ENCODE data around the gene SUCO.

DNA sequence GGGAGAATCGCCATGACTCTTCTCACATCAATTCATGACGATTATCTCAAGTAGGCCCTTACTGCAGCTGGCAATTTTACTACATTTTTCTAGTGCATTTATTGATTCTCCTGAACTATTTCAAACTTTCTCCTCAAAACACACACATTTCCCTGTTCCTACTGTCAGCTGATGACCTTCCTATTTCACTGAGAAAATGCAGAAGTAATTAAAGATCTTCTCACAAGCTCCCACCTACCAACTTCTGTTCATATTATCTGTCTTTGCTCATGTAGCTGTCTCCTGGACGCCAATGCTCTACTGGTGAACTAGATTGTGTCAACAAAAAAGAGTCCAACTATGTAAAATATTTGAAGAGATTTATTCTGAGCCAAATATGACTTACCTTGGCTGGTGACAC lies 89.6 kb downstream of the SUCO start:
- TF ChIP-seq RXRA (IDR thresholded peaks at IDR 0.05; ENCODE audit: borderline replicate concordance, low read depth) (no peak), EZH2phosphoT487 (IDR thresholded peaks at IDR 0.05; ENCODE audit: borderline replicate concordance, low read depth) (no peak)

All from SK-N-SH (cell line).